Cortex of kidney (tissue), 1 donor: ENCODE measurements around the gene PTBP2.

Source experiments
- DNase-seq: peaks from one replicate; lab custom pipeline; 2025; lab: John Stamatoyannopoulos, UW

Gene PTBP2

GRCh38 chr1:96820671-96821070 lies 99.1 kb downstream of the PTBP2 start:
- DNase-seq, result no peak

- no peak for DNase-seq
Measured at GRCh38 chr1:96825231-96825630, 103.6 kb downstream of the PTBP2 start.

GRCh38 chr1:96825950-96826576 lies 104.5 kb downstream of the PTBP2 start:
- DNase-seq, result no peak

DNA sequence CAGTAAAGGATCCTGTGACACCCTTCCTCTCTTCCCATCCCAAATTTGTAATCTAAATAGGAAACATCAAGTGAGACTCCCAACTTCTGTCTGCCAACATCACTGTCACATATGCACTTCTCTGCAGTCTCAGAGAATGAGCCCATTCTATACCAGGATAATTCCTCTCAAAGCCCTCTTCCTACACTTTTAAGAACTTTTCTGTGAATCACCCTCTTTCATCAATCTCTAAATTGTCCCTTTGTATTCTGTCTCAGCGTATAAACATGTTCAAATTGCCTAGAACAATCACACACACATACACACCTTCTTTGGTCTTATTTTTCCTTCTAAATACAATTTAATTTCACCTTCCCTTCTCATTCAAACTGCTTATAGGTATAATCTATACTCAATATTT lies 111.8 kb downstream of the PTBP2 start:
- no peak for DNase-seq

DNA sequence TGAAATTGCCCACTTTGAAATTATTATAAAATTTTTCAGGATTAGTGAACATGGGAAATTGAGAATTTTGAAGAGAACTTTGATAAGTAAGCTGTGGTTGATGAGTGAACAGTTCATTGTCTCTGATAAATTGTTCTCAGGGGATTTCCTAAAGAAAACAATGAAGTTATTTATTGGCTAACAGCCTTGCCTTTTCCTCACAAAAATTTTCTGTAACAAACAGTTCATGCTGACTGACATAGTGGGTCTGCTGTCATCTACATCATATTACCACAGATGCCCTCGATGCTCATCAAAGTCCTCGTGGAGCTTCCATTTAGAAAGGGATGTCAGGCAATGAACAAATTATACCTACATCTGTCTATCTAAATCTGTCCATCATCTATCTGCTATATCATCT lies 113.4 kb downstream of the PTBP2 start:
- no peak for DNase-seq

DNA sequence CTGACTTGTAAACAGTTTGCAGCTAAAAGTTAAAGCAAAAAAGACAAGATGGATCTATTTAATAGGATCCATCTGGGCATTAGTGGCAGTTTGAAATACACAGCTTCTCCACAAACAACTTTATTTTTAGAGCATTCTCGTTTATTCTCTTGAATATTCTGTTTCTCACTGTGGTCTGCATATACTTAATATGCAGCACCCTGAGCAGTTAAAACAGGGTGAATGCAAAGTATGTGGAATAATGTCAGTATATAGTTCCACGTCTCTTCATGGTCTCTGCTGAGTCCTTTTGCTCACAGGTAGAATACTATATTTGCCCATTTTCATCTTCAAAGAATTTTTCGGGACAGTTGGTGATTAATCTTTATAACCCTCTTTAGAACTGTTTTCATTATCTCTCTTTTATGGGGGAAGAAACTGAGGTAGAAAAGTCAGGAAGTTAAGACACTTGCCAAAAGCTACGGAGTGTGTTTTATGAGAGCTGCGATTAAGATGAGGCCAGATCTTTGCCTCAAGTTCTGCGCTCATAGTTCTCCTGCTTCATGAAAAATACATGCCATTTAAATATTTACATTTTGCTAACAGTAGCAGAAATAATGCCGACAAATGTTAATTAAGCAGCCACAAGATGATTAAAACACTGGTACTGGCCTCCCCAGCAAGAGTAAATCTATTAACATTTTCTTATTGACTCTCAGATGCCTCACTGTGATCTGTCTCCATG lies 115.6 kb downstream of the PTBP2 start:
- no peak for DNase-seq

- DNase-seq, result no peak
Measured at GRCh38 chr1:96837781-96838216, 116.2 kb downstream of the PTBP2 start.

DNA sequence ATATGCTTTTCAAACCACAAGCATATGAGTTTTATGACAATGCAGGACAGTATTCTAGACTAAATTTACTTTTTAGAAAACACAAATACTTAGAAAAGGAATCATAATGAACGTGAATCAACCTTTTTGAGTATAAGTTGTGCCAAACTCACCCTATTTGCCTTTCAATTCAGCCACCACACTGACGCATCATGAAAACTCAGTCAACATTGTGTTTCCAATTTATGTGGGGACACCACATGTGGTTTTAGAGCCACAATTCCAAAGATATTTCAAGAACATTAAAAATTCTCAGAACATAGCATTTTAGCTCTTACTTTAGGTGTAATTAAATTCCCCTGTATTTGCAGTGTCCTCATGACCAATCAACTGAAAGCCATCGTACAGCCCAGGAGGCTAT lies 118.8 kb downstream of the PTBP2 start:
- no peak for DNase-seq

DNA sequence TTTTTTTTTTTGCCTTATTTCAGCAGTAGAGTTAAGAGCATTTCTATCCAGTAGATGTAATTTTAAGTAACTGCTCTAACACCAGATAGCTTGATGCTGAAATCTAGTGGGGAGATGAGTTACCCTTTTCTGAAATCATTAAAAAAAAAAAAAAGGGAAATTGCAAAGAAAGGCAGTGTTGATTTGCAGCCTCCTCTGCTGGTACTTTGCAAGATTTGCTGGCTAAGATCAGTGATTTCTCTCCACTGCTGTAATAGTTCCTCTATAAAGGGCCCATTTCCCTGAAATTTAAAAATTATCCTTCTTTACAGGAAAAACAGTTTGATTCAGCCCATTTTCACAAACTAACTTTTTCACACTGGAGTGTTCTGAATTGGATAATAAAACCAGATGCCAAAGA lies 120.6 kb downstream of the PTBP2 start:
- DNase-seq, result no peak

- no peak for DNase-seq
Measured at GRCh38 chr1:96843196-96843595, 121.6 kb downstream of the PTBP2 start.

GRCh38 chr1:96843601-96844000 lies 122.0 kb downstream of the PTBP2 start:
- DNase-seq, result no peak

DNA sequence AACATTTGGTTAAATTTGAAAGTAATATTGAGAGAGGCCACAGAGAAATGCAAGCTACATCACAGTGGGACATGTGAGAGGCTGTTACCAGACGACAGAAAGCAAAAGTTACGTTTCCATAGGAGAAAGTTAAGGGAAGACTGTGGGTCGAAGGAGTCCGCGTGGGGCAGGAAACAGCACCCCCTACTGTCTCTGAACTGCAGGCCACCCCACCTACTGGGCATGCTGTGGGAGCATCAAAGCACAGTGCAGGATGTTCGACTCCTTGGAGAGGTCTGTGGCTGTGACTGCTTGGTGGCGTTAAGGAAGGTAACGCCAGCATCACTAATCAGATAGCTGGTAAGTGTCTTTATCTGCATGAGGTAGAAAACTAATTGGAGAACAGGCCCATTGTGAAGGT lies 123.9 kb downstream of the PTBP2 start:
- no peak for DNase-seq

DNA sequence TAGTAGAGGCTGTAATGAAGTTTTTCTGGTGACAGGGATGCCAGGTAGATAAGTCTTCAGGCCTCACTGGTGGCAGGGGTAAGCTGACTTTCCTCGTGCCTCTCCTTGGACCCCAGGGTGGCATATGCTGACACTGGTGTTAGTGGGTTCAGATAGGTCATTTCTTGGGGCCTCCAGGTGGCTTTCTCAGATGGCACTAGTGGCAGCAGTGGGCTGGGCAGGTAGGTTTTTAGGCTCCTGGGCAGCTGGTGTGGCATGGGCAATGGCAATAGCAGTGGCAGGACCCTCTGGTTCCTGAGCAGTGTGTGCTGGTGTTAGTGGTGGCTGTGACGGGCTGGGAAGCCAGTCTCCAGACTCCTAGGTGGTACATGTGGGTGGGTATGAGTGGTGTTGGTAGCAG lies 140.3 kb downstream of the PTBP2 start:
- no peak for DNase-seq

DNA sequence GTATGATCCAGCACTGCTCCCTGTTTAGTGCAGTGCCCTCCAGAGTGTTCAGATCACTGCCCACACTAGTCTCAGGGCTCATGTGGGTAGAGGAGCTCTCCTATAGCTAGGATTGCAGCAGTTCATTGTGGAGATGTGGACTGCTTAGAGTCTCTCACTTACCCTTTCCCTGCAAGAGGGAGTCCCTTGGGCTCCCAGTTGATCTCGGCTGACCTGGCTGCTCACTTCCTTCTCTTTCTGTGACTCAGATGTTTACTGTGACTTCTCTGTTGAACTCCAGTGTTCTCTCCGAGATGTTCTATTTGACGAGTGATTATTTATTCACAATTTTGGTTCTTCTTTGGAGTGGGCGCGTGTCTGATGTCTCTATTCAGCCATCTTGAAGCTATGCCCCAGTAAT lies 141.9 kb downstream of the PTBP2 start:
- no peak for DNase-seq
